Caki2 (cell line): ENCODE data around the gene SERAC1. TPM values are rescaled to one million over a fixed set of nuclear protein-coding genes. Genes with fewer than 3 reads are reported as not detected.

Experiments
- DNase-seq: peaks from one replicate; pipeline ENCODE4 v3.0.0-alpha.2; 2015; ENCODE audit warnings: low read depth
- in situ Hi-C: cut with HindIII; loops from 2 replicates; pipeline ENCODE4 v1.10.0; 2016; ENCODE audit warnings: low sequenced_read_pairs, low pct_unique_long_range_greater_than_20kb, mixed read lengths
- total RNA-seq: library from RNA; depleted of rRNA; stranded (reverse); fragments of >200 nt; shearing (Covaris generic); gene quantifications from 2 replicates; pipeline ENCODE4 v1.2.3, GENCODE V29; 2014; ENCODE audit warnings: low replicate concordance; rRNA removed

SERAC1 gene
- total RNA-seq, 1 experiment from 2014 or later, result 6.5 TPM

DNA sequence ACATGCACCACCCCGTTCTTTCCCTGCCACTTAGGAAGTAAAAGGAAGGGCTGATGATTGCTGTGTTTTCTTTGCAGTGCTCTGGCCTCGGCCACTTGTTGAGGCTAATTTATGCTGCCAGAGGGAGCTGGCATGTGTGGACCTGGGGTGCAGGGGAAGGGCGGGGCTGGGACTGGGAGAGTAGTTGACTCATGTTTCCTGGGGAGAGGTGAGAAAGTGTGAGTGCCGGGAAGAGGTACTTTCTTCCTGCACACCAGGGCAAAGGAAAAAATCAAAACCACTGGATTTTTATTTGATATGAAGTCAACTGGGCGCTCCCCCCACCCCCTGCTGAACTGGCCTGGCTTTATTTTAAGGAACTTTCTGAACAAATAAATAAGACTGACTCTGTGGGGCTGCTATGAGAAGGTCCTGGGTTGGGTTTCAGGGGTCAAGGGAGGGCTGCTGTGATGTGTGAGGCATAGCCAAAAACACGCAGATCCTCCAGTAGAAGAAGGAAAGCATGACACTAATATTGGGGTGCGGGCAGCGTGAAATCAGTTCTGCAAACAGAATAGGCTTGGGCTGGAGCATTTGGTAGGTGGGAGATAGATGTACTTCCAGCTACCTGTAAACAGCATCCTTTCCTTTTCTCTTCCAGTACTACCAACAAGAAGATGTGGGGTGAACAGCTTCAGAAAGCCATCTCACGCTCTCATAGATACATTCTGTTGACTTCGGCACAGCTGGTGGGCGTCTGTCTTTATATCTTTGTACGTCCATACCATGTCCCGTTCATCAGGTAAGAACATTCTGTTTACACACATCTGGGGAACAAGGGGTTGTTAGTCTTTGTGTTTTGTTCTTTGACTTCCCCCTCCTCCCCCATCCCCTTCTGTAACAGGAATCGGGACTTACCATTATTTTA lies 98.9 kb downstream of the SERAC1 start:
- in situ Hi-C loops, result no loop called here
- DNase-seq, result peak; percentile 55

DNA sequence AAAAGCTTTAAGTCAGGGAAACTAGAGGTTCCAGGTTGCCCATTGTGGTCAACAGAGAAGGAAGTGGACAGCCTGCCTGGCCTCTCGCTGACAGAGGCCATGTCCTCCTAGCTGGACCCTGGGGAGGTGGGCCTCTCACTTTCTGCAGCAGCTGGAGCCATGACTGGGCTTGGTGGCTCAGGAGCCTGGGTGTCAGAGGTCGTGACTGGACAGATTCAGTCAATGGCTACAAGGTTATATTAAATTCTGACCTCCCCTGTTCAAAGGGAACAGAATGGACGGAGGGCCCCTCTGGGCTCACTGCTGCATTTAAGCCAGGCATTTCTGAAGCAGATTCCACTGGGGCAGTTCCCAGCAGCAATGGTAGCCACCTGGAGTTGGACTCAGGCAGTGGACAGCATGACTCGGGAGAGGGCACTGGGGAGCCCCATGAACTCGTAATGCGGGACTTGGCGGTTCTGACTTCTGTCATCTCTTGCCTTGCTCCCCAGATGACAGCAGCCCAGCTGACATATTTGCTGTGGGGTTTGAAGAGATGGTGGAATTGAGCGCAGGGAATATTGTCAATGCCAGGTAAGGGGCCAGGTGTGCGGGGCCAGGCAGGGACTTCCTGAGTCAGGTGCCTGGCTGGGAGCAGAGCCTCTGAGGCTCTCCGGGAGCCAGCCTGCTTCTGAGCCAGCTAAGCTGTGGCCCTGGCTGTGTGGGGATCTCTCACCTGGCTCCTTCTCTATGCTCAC lies 99.7 kb downstream of the SERAC1 start:
- in situ Hi-C loops, result no loop called here
- DNase-seq, result no peak

DNA sequence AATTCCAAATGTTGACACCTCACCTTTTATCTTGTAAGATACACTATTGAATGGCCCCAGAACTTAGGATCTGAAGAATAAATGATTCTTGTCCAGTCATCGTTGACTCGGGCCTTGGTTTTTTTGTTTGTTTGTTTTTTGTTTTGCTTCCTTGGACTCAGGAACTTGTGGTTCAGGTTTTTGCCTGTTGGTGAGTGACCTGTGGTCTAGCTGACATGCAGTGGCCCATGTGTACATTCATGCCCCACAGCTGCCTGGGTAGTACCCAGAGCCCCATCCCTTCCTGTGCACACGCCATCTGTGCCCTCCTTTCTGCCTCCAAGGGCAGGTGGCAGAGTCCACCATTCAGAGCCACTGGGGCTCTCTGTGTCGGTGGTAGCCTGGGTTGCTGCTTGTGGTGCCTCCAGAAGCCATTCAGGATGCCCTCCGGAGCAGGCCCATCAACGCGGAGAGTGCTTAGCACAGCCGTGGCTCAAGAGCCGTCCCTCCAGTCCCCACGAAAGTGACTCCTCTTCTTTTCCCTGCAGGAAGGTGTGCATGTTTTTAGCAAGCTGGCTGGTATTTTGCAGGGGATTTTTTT lies 100.5 kb downstream of the SERAC1 start:
- no peak for DNase-seq
- in situ Hi-C loops, result no loop called here

DNA sequence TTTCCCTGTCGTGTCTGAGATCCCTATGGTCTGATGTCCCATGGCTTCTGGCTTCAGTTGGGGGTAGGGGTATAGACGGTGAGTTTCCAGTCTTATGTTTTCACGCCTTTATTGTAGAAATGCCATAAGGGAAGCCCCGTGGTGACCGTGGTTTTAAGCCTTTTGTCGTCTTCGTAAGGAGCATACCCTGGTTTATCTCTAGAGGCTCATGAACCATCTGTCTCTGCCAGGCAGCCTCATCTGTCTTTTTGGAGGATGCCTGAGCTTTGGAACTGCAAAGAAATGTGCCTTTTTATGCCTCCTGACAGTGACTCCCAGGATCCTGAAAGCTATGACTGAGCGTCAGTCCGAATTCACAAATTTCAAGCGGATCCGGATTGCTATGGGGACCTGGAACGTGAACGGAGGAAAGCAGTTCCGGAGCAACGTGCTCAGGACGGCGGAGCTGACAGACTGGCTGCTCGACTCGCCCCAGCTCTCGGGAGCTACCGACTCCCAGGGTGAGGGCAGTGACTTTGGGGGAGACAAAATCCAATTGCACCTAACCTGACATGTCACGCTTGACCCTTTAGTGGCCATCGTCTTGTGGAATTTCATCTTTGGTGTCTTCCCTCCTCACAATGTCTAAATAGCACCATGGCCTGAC lies 101.8 kb downstream of the SERAC1 start:
- DNase-seq, result no peak
- in situ Hi-C loops, result no loop called here

DNA sequence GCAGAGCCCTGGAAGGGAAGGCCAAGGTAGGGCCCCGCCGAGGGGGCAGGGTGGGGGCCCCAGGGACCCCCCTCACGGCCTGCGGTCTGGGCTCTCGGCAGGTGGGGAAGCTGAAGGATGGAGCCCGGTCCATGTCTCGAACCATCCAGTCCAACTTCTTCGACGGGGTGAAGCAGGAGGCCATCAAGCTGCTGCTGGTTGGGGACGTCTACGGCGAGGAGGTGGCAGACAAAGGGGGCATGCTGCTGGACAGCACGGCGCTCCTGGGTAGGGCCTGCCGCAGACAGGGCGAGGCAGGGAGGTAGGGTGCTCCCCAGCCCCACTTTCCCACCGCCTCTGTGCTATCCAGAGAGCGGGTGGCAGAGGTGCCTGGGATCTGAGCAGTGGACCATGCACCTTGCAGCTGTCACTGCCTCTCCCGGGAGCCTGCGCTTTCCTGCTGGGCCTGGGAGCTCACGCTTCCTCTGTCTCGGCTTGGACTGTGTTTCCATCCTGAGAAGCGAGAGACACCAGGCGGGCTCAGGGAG lies 103.3 kb downstream of the SERAC1 start:
- no peak for DNase-seq
- in situ Hi-C loops, result no loop called here

DNA sequence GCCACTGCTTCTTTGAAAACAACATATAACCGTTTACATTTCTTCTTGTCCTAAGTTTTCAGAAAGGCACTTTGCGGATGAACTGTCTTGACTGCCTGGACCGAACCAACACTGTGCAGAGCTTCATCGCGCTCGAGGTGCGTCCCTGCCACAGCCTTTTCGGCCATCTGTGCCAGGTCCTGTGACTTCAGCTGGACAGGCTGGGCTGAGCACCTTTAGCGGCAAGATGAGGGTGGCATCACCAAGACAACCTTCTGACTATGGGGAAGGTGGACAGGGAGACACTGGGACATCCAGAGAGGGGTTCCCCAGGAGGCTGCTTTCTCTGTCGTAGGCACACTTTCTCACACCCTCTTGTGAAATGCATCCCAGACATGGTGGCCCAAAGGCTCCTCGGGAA lies 104.3 kb downstream of the SERAC1 start:
- in situ Hi-C loops, result no loop called here
- DNase-seq, result no peak

DNA sequence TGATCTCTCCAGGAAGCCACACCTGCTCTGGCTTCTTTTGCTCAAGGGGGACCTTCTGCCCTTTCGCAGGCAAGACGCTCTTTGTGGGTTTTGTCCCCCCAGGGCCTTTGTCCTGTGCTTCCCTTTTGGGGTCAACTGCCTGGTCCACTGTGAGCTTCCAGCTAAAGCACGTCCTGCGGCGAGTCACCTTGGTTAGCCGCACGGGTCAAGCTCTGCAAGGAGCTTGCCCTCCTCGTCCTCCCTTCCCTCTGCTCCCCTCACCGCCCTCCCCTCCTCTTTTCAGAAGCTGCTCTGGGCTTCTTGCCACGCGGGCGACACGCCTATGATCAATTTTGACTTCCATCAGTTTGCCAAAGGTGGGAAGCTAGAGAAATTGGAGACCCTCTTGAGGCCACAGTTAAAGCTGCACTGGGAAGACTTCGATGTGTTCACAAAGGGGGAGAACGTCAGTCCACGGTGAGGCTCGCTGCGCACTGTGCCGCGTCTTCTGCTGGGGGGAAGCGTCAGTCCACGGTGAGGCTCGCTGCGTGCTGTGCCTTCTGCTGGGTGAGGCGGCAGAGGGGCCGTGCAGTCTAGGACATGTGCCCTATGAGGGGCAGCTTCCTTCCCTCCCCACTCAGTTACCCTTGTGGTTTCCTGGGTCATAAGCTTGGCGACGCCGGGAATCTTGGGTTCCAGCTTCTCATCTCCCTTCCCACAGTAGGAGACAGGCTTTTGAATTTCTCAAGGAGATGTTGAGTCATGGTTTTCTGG lies 106.2 kb downstream of the SERAC1 start:
- in situ Hi-C loops, result no loop called here
- DNase-seq, result no peak

DNA sequence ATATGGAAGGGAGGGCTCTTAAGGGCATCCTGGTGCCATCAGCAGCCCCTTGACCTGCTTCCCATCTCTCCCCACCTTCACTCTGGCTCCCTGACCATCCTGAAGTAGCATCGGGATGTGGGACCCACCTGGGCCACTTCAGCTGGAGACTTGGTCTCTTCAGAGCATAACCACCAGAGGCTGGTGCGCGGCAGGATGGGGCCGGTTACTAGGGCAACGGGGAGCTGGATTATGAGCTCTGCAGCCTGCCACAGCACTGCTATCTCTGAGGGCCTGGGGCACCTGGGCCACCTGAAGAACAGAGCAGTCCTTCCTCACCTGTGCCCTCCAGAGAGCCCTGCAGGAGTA lies 106.7 kb downstream of the SERAC1 start:
- in situ Hi-C loops, result no loop called here
- no peak for DNase-seq

DNA sequence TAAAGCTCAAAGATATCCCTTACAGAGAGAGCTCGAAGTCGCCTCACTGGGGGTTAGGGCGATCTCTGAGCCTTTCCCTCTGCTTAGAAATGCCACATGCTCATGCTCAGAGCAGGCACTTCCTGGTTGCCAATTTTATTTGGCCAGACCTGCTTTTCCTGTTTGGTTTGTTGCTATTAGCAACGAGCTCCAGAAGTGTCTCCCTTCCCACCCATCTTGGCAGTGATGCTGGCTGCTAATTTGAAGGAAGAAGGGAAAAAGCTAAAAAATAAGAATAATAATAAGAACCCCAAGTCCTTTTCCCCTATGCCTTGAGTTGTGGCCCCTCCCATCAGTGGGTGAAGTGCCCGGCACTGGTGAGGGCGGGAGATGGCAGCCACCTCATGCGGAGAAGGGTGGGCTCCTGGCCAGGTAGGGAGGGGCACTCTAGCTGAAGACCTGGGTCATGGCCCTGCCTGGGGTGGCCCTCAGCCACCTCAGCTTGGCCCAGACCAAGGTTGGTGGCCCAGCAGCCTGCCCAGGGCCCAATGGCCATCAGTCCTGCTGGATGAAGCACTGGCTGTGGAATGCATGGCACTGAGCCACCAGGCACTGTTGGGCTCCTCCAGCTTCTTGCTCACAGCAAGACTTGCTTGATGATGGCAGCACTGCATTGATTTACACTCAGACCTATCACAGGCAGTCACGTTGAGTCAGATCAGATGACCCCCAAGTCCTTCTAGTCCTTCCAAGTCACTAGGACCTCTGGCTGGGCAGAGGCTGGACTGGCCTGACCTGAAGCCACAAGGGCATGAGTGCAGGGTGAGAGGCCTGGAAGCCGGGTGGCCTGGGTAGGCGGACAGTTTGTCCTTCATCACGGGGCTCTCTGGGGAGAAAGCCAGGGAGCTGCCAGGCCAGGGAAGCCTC lies 107.4 kb downstream of the SERAC1 start:
- in situ Hi-C loops, result no loop called here
- DNase-seq, result peak; percentile 77

Other genes starting within 250 kb of the SERAC1 start
- gene SYNJ2, start 186.4 kb downstream of the SERAC1 start, total RNA-seq, result 14.2 and 21.3 TPM in 2 replicates
- 8.0 and 19.2 TPM in 2 replicates for gene GTF2H5, start 88 bp upstream of the SERAC1 start, total RNA-seq
- 23.0 and 36.0 TPM in 2 replicates for gene TULP4, start 144.2 kb upstream of the SERAC1 start, total RNA-seq